Esophagus squamous epithelium (tissue), 5 donors: ENCODE results near the gene R3HDM4. TPM values are rescaled to one million over a fixed set of nuclear protein-coding genes. Genes with fewer than 3 reads are reported as not detected.
A peak's percentile ranks its signal among the peaks of the same experiment; 100 is the strongest.

Source experiments
- DNase-seq: peaks from one replicate; lab custom pipeline; 2025; lab: John Stamatoyannopoulos, UW
- H3K27ac ChIP-seq, 4 donors: fragments of 200-600 bp; sonication (generic); one replicate each; pipeline ENCODE4 v1.5.1; 2016 to 2019; ENCODE audit warnings: mild to moderate bottlenecking in 1 of 4
- H3K27me3 ChIP-seq, 4 donors: fragments of 200-600 bp; sonication (generic); 1 replicate in 3 of 4; 2 replicates in 1 of 4; pipeline versions ENCODE4 v1.5.1 to v1.6.0; 2017 to 2021; ENCODE audit warnings: antibody characterized with exemption in 1 of 4
- H3K36me3 ChIP-seq, 3 donors: fragments of 200-600 bp; sonication (generic); one replicate each; pipeline ENCODE4 v1.5.1; 2016 to 2019
- H3K4me1 ChIP-seq, 3 donors: fragments of 200-600 bp; sonication (generic); one replicate each; pipeline ENCODE4 v1.5.1; 2017 to 2019
- H3K4me3 ChIP-seq, 4 donors: fragments of 200-600 bp; sonication (generic); 1 replicate in 3 of 4; 2 replicates in 1 of 4; pipeline ENCODE4 v1.5.1; 2016 to 2019; ENCODE audit warnings: mild to moderate bottlenecking in 2 of 4, moderate library complexity in 1 of 4
- H3K9me3 ChIP-seq, 3 donors: fragments of 200-600 bp; sonication (generic); one replicate each; pipeline ENCODE4 v1.5.1; 2016 to 2019
- POLR2A ChIP-seq, 4 donors: fragments of 450-650 bp; IDR thresholded peaks; one replicate each; pipeline ENCODE4 v1.6.1; 2017; ENCODE audit warnings: antibody characterized with exemption in 4 of 4, mild to moderate bottlenecking in 4 of 4, moderate library complexity in 3 of 4
- WGBS, 2 donors: methylation state at CpG; one replicate each; pipeline ENCODE4 v1.1.5; 2018; 5-methylcytosine and 5-hydroxymethylcytosine counted together
- intact Hi-C: fragments of 100-400 bp; cut with DNase I; formaldehyde crosslinking; loops from one replicate; pipeline ENCODE4 v1.15.0; 2022
- total RNA-seq, 4 donors: library from RNA; depleted of rRNA; stranded (reverse); fragments of >200 nt; gene quantifications; one replicate each; pipeline ENCODE4 v1.1.0, GENCODE V29; 2016
- TF ChIP-seq, protein P1 (sequence below), 6 experiments: fragments of 450-650 bp in 4 of 6; fragments of 200-600 bp in 2 of 6; sonication (generic) in 2 of 6; IDR thresholded peaks; one replicate each; pipeline ENCODE4 v1.5.1; 2016 to 2019; ENCODE audit warnings: antibody characterized with exemption in 6 of 6, mild to moderate bottlenecking in 4 of 6, moderate library complexity in 4 of 6
- donor health status: DM: yes; HTN: yes; CAD: no.

R3HDM4 gene
- total RNA-seq, 4 donors from 2014 or later = 42.9 to 83.7 (median 62.4) TPM

DNA sequence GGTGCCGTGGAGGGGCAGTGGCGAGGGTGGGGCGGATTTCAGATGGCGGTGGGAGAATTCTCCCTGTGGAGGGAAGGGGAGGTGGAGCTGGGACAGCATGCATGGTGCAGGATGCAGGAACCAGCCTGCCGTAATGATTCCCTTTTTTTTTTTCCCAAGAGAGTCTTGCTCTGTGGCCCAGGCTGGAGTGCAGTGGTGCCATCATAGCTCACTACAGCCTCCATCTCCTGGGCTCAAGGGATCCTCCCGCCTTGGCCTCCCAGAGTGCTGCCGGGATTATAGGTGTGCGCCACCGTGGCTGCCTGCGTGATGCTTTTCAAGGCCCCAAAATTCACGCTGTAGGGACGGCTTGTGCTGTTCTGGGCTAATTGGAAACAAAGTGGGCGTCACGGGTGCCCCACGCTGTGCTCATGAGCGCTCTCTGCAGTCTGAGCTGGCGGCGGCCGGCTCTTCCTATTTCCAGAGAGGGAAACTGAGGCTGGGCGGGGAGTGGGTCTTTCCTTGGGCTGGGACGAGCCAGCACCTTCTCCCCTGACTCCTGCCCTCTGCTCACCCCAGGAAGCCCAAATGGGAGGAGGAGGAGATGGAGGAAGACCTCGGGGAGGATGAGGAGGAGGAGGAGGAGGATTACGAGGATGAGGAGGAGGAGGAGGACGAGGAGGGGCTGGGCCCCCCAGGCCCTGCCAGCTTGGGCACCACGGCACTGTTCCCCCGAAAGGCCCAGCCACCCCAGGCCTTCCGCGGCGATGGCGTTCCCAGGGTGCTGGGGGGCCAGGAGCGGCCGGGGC lies 19.0 kb upstream of the R3HDM4 start:
- Histone ChIP-seq H3K4me3 (peak overlapping the region in 1 of 4 donors; percentile 47), H3K27me3 (no peaks in the 10 kb centered on the region), H3K4me1 (peaks cover 37 to 57% (median 44%) of the 10 kb centered on the region in 3 donors), H3K9me3 (no peaks in the 10 kb centered on the region), H3K27ac (peak overlapping the region in 3 of 4 donors; percentile 36 to 73 (median 61)), H3K36me3 (peaks cover 0 to 22% (median 0%) of the 10 kb centered on the region in 3 donors)
- intact Hi-C loops = no loop called here
- WGBS, 2 donors = 77 to 95% methylated on average over 7 to 8 of the region's 32 CpGs
- no peak for DNase-seq
- TF ChIP-seq, protein P1, sequence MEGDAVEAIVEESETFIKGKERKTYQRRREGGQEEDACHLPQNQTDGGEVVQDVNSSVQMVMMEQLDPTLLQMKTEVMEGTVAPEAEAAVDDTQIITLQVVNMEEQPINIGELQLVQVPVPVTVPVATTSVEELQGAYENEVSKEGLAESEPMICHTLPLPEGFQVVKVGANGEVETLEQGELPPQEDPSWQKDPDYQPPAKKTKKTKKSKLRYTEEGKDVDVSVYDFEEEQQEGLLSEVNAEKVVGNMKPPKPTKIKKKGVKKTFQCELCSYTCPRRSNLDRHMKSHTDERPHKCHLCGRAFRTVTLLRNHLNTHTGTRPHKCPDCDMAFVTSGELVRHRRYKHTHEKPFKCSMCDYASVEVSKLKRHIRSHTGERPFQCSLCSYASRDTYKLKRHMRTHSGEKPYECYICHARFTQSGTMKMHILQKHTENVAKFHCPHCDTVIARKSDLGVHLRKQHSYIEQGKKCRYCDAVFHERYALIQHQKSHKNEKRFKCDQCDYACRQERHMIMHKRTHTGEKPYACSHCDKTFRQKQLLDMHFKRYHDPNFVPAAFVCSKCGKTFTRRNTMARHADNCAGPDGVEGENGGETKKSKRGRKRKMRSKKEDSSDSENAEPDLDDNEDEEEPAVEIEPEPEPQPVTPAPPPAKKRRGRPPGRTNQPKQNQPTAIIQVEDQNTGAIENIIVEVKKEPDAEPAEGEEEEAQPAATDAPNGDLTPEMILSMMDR (IDR thresholded peaks at IDR 0.05) = no peak
- TF ChIP-seq POLR2A (IDR thresholded peaks at IDR 0.05) = no peak

DNA sequence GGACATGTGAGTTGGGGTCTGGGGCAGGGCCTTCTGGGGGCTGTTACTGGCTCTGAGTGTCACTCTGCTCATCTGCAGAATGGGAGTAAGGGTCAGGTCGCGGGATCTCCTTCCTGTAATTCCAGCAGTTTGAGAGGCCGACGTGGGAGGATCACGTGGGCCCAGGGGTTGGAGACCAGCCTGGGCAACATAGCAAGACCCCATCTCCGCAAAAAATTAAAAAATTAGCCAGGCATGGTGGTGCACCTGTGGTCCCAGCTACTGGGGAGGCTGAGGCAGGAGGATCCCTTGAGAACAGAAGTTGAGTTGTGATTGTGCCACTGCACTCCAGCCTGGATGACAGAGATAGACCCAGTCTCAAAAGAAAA lies 16.9 kb upstream of the R3HDM4 start:
- Histone ChIP-seq H3K9me3 (no peaks in the 10 kb centered on the region), H3K4me3 (no peak overlapping the region), H3K27ac (no peak overlapping the region), H3K36me3 (peaks cover 0 to 22% (median 0%) of the 10 kb centered on the region in 3 donors), H3K27me3 (no peaks in the 10 kb centered on the region), H3K4me1 (peaks cover 40 to 64% (median 40%) of the 10 kb centered on the region in 3 donors)
- TF ChIP-seq POLR2A (IDR thresholded peaks at IDR 0.05) = no peak
- TF ChIP-seq, protein P1 (IDR thresholded peaks at IDR 0.05) = no peak
- intact Hi-C loops = no loop called here
- WGBS, 2 donors = 95 to 96% methylated on average over 4 to 6 of the region's 6 CpGs
- no peak for DNase-seq

DNA sequence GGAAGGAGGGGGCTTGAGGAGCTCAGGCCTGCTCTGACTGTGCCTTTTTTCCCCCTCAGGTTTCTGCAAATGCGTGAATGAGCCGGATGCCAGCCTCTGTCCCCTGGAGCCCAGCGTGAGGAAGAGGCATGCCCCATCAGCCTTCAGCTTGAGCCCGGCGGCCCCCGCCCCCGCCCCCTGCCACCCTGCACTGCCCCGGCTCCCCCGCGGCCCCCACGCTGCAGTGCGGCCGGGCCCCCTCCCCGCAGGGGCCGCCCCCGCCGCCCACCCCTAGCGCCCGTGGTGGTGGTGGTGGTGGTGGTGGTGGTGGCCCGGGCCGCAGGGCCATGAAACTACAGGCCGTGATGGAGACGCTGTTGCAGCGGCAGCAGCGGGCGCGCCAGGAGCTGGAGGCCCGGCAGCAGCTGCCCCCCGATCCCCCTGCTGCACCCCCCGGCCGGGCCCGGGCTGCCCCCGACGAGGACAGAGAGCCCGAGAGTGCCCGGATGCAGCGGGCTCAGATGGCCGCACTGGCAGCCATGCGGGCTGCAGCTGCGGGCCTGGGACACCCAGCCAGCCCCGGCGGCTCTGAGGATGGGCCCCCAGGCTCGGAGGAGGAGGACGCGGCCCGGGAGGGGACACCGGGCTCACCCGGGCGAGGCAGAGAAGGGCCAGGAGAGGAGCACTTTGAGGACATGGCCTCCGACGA lies 16.3 kb upstream of the R3HDM4 start:
- Histone ChIP-seq H3K27ac (no peak overlapping the region), H3K36me3 (peaks cover 0 to 22% (median 0%) of the 10 kb centered on the region in 3 donors), H3K4me3 (no peak overlapping the region), H3K27me3 (no peaks in the 10 kb centered on the region), H3K4me1 (peaks cover 40 to 64% (median 40%) of the 10 kb centered on the region in 3 donors), H3K9me3 (no peaks in the 10 kb centered on the region)
- TF ChIP-seq, protein P1 (IDR thresholded peaks at IDR 0.05) = no peak
- TF ChIP-seq POLR2A (IDR thresholded peaks at IDR 0.05) = no peak
- 91% methylated on average over 16 of the region's 51 CpGs; no CpG with 5 or more reads in 1 of the 2 donors for WGBS, 2 donors
- no peak for DNase-seq
- intact Hi-C loops = no loop called here

DNA sequence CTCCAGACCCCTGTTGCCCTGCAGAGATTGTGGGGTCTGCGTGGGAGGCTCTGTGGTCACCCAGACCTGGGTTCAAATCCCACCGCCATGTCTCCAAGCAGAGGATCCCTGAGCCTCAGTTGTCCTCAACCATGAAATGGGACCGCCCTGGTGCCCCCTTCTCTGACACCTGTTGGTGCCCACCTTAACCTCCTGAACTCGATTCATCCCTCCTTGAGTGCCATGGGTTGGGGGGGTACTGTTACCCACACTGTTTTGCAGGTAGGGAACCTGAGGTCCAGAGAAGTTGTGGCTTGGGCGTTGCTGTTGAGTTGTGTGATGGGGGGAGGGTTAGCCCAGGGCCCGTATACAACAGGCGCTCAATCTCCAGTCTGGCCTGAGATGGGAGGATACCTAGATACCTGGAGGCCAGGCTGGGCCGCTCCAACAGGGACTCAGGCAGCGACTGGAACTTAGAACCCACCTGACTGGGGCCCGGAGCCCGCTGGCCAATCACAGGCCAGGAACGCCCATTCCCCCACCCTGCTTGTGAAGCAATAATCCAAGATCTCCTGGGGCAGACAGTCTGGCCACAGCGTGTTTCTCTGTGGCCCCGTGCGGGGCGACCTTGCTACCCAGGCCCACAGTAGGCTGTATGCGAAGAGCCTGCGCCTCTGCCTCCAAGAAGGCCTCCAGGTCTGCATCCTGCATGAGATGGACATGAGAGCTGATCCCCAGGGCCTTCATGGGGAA lies 15.6 kb upstream of the R3HDM4 start:
- Histone ChIP-seq H3K27ac (peak overlapping the region in 1 of 4 donors; percentile 92), H3K27me3 (no peaks in the 10 kb centered on the region), H3K4me3 (no peak overlapping the region), H3K36me3 (peaks cover 0 to 22% (median 0%) of the 10 kb centered on the region in 3 donors), H3K9me3 (no peaks in the 10 kb centered on the region), H3K4me1 (peaks cover 33 to 64% (median 37%) of the 10 kb centered on the region in 3 donors)
- TF ChIP-seq, protein P1 (IDR thresholded peaks at IDR 0.05) = no peak
- no peak for TF ChIP-seq POLR2A (IDR thresholded peaks at IDR 0.05)
- WGBS, 2 donors = 91 to 100% methylated on average over 2 to 4 of the region's 18 CpGs
- no peak for DNase-seq
- intact Hi-C loops = no loop called here
